Measurements from ENCODE around the gene EHBP1L1.

GRCh38 chr11:65581928-65582327, 6.1 kb downstream of the EHBP1L1 start:
- no peak for TF ChIP-seq CSRNP3 (CRISPR knock-in tag; IDR thresholded peaks at IDR 0.05)
- TF ChIP-seq ARNTL (CRISPR knock-in tag; IDR thresholded peaks at IDR 0.05; ENCODE audit: borderline replicate concordance, low read depth): no peak
